GM19025 (cell line): Measurements from ENCODE around the gene C22orf42.
"Not testable (repeated sequence)": the region's sequence is repeated elsewhere in the genome, so short reads cannot be mapped to it uniquely, and the experiment has no call there.

Experiments
- ATAC-seq: cut with Tn5 transposase; IDR thresholded peaks from one replicate; pipeline ENCODE4 v1.9.1; 2021; ENCODE audit warnings: mild to moderate bottlenecking, low read depth, moderate library complexity; ENCODE audit not compliant: unreplicated experiment

The C22orf42 gene

GRCh38 chr22:32137731-32138324, 21.3 kb downstream of the C22orf42 start:
- not testable (repeated sequence) for ATAC-seq

- not testable (repeated sequence) for ATAC-seq
Measured at GRCh38 chr22:32136881-32137280, 22.2 kb downstream of the C22orf42 start.

GRCh38 chr22:32135958-32136357, 23.1 kb downstream of the C22orf42 start:
- ATAC-seq, result not testable (repeated sequence)

GRCh38 chr22:32134796-32135195, 24.3 kb downstream of the C22orf42 start:
- ATAC-seq, result not testable (repeated sequence)

- no peak for ATAC-seq
Measured at GRCh38 chr22:32132783-32133182, 26.3 kb downstream of the C22orf42 start.

GRCh38 chr22:32132126-32132525, 27.0 kb downstream of the C22orf42 start:
- no peak for ATAC-seq

DNA sequence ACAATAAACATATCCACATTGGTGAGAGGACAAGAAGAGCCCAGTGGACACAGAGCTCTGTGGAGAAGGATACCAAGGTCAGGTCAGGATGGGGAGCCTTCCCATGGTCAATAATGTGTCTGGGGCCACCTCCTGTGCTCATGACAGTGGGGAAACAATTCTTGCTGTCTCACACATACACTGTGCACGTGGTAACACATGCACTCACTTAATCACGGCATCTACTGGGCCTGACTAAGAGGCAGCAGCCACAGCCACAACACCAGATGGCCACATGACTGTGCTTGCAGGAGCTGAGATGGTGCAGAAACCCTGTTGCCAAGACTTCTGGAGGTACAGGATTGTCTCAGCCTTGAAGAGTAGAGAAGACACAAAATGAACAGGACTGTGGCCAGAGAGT, 28.6 kb downstream of the C22orf42 start:
- no peak for ATAC-seq

GRCh38 chr22:32127904-32128303, 31.2 kb downstream of the C22orf42 start:
- no peak for ATAC-seq

GRCh38 chr22:32123657-32124056, 35.4 kb downstream of the C22orf42 start:
- ATAC-seq, result no peak

GRCh38 chr22:32122899-32123298, 36.2 kb downstream of the C22orf42 start:
- ATAC-seq, result no peak

DNA sequence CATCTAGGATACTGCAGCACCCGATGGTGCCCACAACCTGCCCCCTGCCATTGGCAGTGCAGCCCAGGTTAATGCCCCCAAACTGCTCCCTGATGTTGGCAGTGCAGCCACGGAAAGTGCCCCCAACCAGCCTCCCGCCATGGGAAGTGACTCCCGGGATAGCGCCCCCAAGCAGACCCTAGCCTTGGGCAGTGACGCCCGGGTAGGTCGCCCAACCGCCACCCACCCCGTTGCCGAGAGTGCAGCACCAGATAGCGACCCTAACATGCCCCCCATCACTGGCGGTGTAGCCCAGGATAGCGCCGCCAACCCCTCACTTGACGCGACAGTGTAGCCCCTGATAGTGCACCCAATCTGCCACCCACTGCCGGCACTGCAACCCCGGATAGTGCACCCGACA, 38.5 kb downstream of the C22orf42 start:
- no peak for ATAC-seq

- no peak for ATAC-seq
Measured at GRCh38 chr22:32119568-32120235, 39.4 kb downstream of the C22orf42 start.

DNA sequence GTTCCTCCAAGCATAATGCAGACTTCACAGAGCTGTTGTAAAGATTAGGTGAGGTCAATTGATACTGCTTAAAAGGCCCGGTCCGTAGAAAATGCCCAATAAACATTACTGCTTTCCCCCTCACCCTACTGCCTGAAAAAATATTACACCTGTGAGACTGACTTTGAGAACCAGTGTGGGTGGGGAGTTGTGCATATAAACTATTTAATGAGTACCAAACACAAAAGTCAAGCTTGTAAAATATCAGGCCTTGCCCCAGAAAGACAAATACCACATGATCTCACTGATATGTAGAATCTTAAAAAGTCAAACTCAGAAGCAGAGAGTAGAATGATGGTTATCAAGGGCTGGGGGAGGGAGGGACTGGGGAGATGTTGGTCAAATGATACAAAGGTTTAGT, 46.7 kb downstream of the C22orf42 start:
- no peak for ATAC-seq

DNA sequence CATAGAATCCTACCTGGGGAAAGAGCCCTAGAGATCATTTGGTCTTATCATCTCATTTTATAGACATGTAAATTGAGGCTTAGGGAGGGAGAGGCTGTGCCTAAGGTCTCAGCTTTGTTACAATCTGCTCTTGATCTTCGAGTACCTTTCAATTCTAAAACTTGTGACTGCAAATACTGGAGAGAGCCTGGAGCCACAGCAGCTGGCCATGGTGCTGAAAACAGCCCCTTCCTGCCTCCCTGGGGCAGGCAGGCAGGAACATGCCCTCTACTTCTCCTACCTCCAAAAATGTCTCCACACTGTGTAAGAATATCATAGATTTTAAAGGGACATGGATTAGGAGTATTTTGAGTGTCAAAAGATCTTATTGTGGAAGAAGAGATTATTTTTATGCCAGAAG, 52.2 kb downstream of the C22orf42 start:
- no peak for ATAC-seq

GRCh38 chr22:32103658-32104315, 55.3 kb downstream of the C22orf42 start:
- ATAC-seq, result no peak

- no peak for ATAC-seq
Measured at GRCh38 chr22:32100711-32101110, 58.4 kb downstream of the C22orf42 start.
